ENCODE data around the gene PNPLA6.

DNA sequence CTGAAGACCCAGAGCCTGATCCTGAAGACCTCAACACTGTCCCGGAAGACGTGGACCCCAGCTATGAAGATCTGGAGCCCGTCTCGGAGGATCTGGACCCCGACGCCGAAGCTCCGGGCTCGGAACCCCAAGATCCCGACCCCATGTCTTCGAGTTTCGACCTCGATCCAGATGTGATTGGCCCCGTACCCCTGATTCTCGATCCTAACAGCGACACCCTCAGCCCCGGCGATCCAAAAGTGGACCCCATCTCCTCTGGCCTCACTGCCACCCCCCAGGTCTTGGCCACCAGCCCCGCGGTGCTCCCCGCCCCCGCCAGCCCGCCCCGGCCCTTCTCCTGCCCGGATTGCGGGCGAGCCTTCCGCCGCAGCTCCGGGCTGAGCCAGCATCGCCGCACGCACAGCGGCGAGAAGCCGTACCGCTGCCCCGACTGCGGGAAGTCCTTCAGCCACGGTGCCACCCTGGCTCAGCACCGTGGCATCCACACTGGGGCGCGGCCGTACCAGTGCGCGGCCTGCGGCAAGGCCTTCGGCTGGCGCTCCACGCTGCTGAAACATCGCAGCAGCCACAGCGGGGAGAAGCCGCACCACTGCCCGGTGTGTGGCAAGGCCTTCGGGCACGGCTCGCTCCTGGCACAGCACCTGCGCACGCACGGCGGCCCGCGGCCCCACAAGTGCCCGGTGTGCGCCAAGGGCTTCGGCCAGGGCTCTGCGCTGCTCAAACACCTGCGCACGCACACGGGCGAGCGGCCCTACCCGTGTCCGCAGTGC lies 16.0 kb upstream of the PNPLA6 start:
- TF ChIP-seq EZH2 (IDR thresholded peaks at IDR 0.05; ENCODE audit: low read depth), result no peak
- TF ChIP-seq, protein P1, sequence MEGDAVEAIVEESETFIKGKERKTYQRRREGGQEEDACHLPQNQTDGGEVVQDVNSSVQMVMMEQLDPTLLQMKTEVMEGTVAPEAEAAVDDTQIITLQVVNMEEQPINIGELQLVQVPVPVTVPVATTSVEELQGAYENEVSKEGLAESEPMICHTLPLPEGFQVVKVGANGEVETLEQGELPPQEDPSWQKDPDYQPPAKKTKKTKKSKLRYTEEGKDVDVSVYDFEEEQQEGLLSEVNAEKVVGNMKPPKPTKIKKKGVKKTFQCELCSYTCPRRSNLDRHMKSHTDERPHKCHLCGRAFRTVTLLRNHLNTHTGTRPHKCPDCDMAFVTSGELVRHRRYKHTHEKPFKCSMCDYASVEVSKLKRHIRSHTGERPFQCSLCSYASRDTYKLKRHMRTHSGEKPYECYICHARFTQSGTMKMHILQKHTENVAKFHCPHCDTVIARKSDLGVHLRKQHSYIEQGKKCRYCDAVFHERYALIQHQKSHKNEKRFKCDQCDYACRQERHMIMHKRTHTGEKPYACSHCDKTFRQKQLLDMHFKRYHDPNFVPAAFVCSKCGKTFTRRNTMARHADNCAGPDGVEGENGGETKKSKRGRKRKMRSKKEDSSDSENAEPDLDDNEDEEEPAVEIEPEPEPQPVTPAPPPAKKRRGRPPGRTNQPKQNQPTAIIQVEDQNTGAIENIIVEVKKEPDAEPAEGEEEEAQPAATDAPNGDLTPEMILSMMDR (conservative IDR thresholded peaks at IDR 0.05), result no peak

All from PC-9 (cell line).